ENCODE results near the gene SCAMP4. TPM values are rescaled to one million over a fixed set of nuclear protein-coding genes. Genes with fewer than 3 reads are reported as not detected.

The SCAMP4 gene
- total and polyA plus RNA-seq, 2 of the 13 experiments (the other 11 are each of a cell fraction or from before 2014, with no cell fraction given): 10.7 to 13.7 TPM

- H4K20me1 ChIP-seq (ENCODE audit: insufficient read depth, low read length): no peaks in the 10 kb centered on the region
- no peak overlapping the region for H3K9ac ChIP-seq (ENCODE audit: insufficient read depth, low read depth, low read length)
- no peaks in the 10 kb centered on the region for H3K9me3 ChIP-seq (ENCODE audit: low read length)
- DNase-seq (ENCODE audit: low spot score) (no peak), FAIRE-seq (no peak), ATAC-seq (no peak)
- H3K36me3 ChIP-seq (replicated peaks in 1 of 2; ENCODE audit: control insufficient read depth in 1 of 2, insufficient read depth in 2 of 2, low read length in 2 of 2): no peaks in the 10 kb centered on the region
- ChIA-PET POLR2A (interaction anchor here (1.9 to 2.0 kb wide), 2 partner anchors 25 to 32 kb away, joined by 6 to 9 read pairs; no protein-coding TSS in a partner anchor), CTCF (ENCODE audit: low intra/inter-chr PET ratio, low total read pairs) (no interaction called here)
- BruUV-seq (replicated peaks): no TSS peak
- H3K27ac ChIP-seq (ENCODE audit: extremely low read length, insufficient read depth, low read length): no peak overlapping the region
- no peaks in the 10 kb centered on the region for H3K79me2 ChIP-seq (ENCODE audit: insufficient read depth, low read length)
- H3K27me3 ChIP-seq (ENCODE audit: control insufficient read depth in 1 of 2, insufficient read depth in 2 of 2, low read length in 2 of 2): no peaks in the 10 kb centered on the region
- peaks cover 14% of the 10 kb centered on the region for H3K4me1 ChIP-seq (ENCODE audit: insufficient read depth, low read length)
- H3K4me2 ChIP-seq (ENCODE audit: low read depth, low read length): no peak overlapping the region
- intact Hi-C loops (cut with micrococcal nuclease; ENCODE audit: unreplicated experiment) (no loop called here), in situ Hi-C loops (cut with HindIII; ENCODE audit: extremely low pct_ligation_motif_present, low pct_unique_long_range_greater_than_20kb) (no loop called here)
- no peak overlapping the region for H3K4me3 ChIP-seq (replicated peaks in 1 of 3; ENCODE audit: insufficient read depth in 1 of 3, low read depth in 2 of 3, low read length in 3 of 3)
- no peak overlapping the region for H2AFZ ChIP-seq (ENCODE audit: low read length)
- TF ChIP-seq ZNF432 (CRISPR knock-in tag; IDR thresholded peaks at IDR 0.05; ENCODE audit: borderline replicate concordance) (no peak), TFE3 (CRISPR knock-in tag; IDR thresholded peaks at IDR 0.05) (no peak), ZNF775 (CRISPR knock-in tag; IDR thresholded peaks at IDR 0.05; ENCODE audit: borderline replicate concordance) (no peak), NR1H2 (CRISPR knock-in tag; IDR thresholded peaks at IDR 0.05; ENCODE audit: borderline replicate concordance, low read depth) (no peak), JUND (CRISPR knock-in tag; IDR thresholded peaks at IDR 0.05) (no peak), HOMEZ (CRISPR knock-in tag; IDR thresholded peaks at IDR 0.05; ENCODE audit: low read depth) (no peak), KDM5B (CRISPR knock-in tag; IDR thresholded peaks at IDR 0.05; ENCODE audit: borderline replicate concordance) (no peak), TFAP4 (IDR thresholded peaks at IDR 0.05; ENCODE audit: borderline replicate concordance, low read depth) (no peak), ZNF530 (CRISPR knock-in tag; IDR thresholded peaks at IDR 0.05; ENCODE audit: low read depth) (no peak), ZBTB42 (CRISPR knock-in tag; IDR thresholded peaks at IDR 0.05) (no peak), NFE2 (CRISPR knock-in tag; IDR thresholded peaks at IDR 0.05) (no peak), ZBTB7A (CRISPR knock-in tag; IDR thresholded peaks at IDR 0.05) (no peak), ZNF414 (CRISPR knock-in tag; IDR thresholded peaks at IDR 0.05) (no peak), ZNF446 (CRISPR knock-in tag; IDR thresholded peaks at IDR 0.05) (no peak), THAP9 (CRISPR knock-in tag; IDR thresholded peaks at IDR 0.05; ENCODE audit: borderline replicate concordance) (no peak), HDAC1 (CRISPR knock-in tag; IDR thresholded peaks at IDR 0.05) (no peak), RFXAP (CRISPR knock-in tag; IDR thresholded peaks at IDR 0.05; ENCODE audit: borderline replicate concordance) (no peak)
- WGBS (ENCODE audit: low lambda C conversion rate): 79% methylated on average over 11 of the region's 13 CpGs
Measured at GRCh38 chr19:1896508-1896907, 8.7 kb upstream of the SCAMP4 start.

All from HepG2 (cell line).